Endothelial cell of umbilical vein (primary cell): ENCODE data around the gene NFKBIA. TPM values are rescaled to one million over a fixed set of nuclear protein-coding genes. Genes with fewer than 3 reads are reported as not detected.
A peak's percentile ranks its signal among the peaks of the same experiment; 100 is the strongest.

Experiments used
- BruUV-seq: library from RNA; stranded (reverse); fragments of 400-500 nt; replicated peaks from 2 replicates; lab custom pipeline; 2021; lab: Mats Ljungman, UMichigan
- CTCF ChIA-PET: fragments of 300-600, 350-600 bp; sonication (Branson Sonifier 250); formaldehyde crosslinking; loops from one replicate; lab custom pipeline; 2021; ENCODE audit warnings: antibody characterized with exemption, inconsistent platforms; lab: Charles Lee
- POLR2A ChIA-PET: fragments of 300-600, 350-600 bp; sonication (Branson Sonifier 250); formaldehyde crosslinking; loops from one replicate; lab custom pipeline; 2021; ENCODE audit warnings: antibody characterized with exemption, inconsistent platforms; lab: Charles Lee
- DNase-seq: peaks from one replicate; pipeline ENCODE4 v3.0.0-alpha.2; 2011; ENCODE audit warnings: low read depth, low spot score
- FAIRE-seq: peaks from 2 replicates; lab custom pipeline; 2011; peaks lifted over from hg19 to GRCh38; lab: Jason Lieb, UNC
- H2AFZ ChIP-seq: 2 replicates; pipeline ENCODE4 v1.6.0; 2012; ENCODE audit warnings: low read depth, low read length, control low read depth, inconsistent platforms
- H3K27ac ChIP-seq: 2 replicates; pipeline ENCODE4 v1.5.1; 2011; ENCODE audit warnings: low read depth, mild to moderate bottlenecking, control low read depth, low read length, moderate library complexity; ENCODE audit not compliant: insufficient read depth
- H3K27me3 ChIP-seq, 2 experiments: 2 replicates each; pipeline versions ENCODE4 v1.6.0 to v1.6.1; 2011; ENCODE audit warnings: low read length in 2 of 2, mixed read lengths in 1 of 2; ENCODE audit not compliant: control insufficient read depth in 2 of 2, insufficient read depth in 2 of 2
- H3K36me3 ChIP-seq, 2 experiments: 2 replicates in 1 of 2; 3 replicates in 1 of 2; pipeline ENCODE4 v1.5.1; 2011; ENCODE audit warnings: low read length in 2 of 2, mild to moderate bottlenecking in 1 of 2, moderate library complexity in 1 of 2; ENCODE audit not compliant: control insufficient read depth in 2 of 2, insufficient read depth in 2 of 2; ENCODE audit errors: extremely low read depth in 1 of 2
- H3K4me1 ChIP-seq: 3 replicates; pipeline ENCODE4 v1.5.1; 2011; ENCODE audit warnings: mild to moderate bottlenecking, low read length; ENCODE audit not compliant: control insufficient read depth, insufficient read depth; ENCODE audit errors: extremely low read depth
- H3K4me2 ChIP-seq: 2 replicates; pipeline ENCODE4 v1.6.1; 2011; ENCODE audit warnings: low read length, control low read depth, mixed read lengths; ENCODE audit not compliant: insufficient read depth
- H3K4me3 ChIP-seq, 3 experiments: fragments of 200-600 bp in 1 of 3; sonication (generic), shearing (Covaris generic) in 1 of 3; replicated peaks in 1 of 3; 2 replicates each; pipeline ENCODE4 v1.5.1; 2011 to 2016; ENCODE audit warnings: control low read depth in 3 of 3, low read length in 3 of 3, mild to moderate bottlenecking in 2 of 3, inconsistent platforms in 1 of 3, low read depth in 1 of 3, moderate library complexity in 1 of 3; ENCODE audit not compliant: insufficient read depth in 1 of 3
- H3K79me2 ChIP-seq: 2 replicates; pipeline ENCODE4 v1.6.0; 2012; ENCODE audit warnings: low read length, inconsistent platforms; ENCODE audit not compliant: control insufficient read depth, insufficient read depth
- H3K9ac ChIP-seq: replicated peaks from 2 replicates; pipeline ENCODE3; 2011; ENCODE audit warnings: low read length, control low read depth; ENCODE audit not compliant: insufficient read depth; ENCODE audit errors: extremely low read depth
- H3K9me1 ChIP-seq: replicated peaks from 3 replicates; pipeline ENCODE4 v1.6.0; 2011; ENCODE audit warnings: mild to moderate bottlenecking, low read length; ENCODE audit not compliant: control insufficient read depth, insufficient read depth; ENCODE audit errors: extremely low read depth
- H3K9me3 ChIP-seq: replicated peaks from 2 replicates; pipeline ENCODE4 v1.5.1; 2012; ENCODE audit warnings: low read length, inconsistent platforms; ENCODE audit not compliant: control insufficient read depth, insufficient read depth
- H4K20me1 ChIP-seq: replicated peaks from 2 replicates; pipeline ENCODE3; 2011; ENCODE audit warnings: mild to moderate bottlenecking, low read length; ENCODE audit not compliant: control insufficient read depth, insufficient read depth; ENCODE audit errors: extremely low read depth
- EZH2 ChIP-seq: IDR thresholded peaks from 2 replicates; pipeline ENCODE4 v1.6.1; 2012; ENCODE audit warnings: borderline replicate concordance, low read depth, mild to moderate bottlenecking, moderate library complexity, low read length, inconsistent platforms; ENCODE audit not compliant: severe bottlenecking
- FOS ChIP-seq: IDR thresholded peaks from 2 replicates; pipeline ENCODE4 v1.6.1; 2011; ENCODE audit warnings: mild to moderate bottlenecking, low read length, moderate library complexity, borderline replicate concordance; ENCODE audit not compliant: insufficient read depth
- GATA2 ChIP-seq: IDR thresholded peaks from 2 replicates; pipeline ENCODE4 v1.7.0; 2011; ENCODE audit warnings: low read depth, mild to moderate bottlenecking, moderate library complexity, mixed read lengths, low read length; ENCODE audit not compliant: insufficient read length, insufficient read depth
- JUN ChIP-seq: IDR thresholded peaks from 2 replicates; pipeline ENCODE4 v1.6.1; 2011; ENCODE audit warnings: borderline replicate concordance, low read depth; ENCODE audit not compliant: insufficient read length, insufficient read depth
- MYC ChIP-seq: IDR thresholded peaks from one replicate; pipeline ENCODE4 v1.6.1; 2011; ENCODE audit warnings: mild to moderate bottlenecking, low read depth, low read length
- POLR2A ChIP-seq: IDR thresholded peaks from 2 replicates; pipeline ENCODE4 v1.6.1; 2012; ENCODE audit warnings: low read depth, mild to moderate bottlenecking, control low read depth, low read length
- POLR2AphosphoS5 ChIP-seq: IDR thresholded peaks from 2 replicates; pipeline ENCODE4 v1.6.1; 2012; ENCODE audit warnings: low read depth, mild to moderate bottlenecking, control low read depth, low read length, moderate library complexity; ENCODE audit not compliant: insufficient read depth
- dilution Hi-C: fragments of 300-500 bp; cut with MboI; formaldehyde crosslinking; loops from one replicate; pipeline ENCODE4 v1.15.0; 2019; ENCODE audit warnings: low sequenced_read_pairs; ENCODE audit not compliant: extremely low pct_ligation_motif_present
- intact Hi-C: fragments of 100-400 bp; cut with micrococcal nuclease; formaldehyde crosslinking; loops from one replicate; pipeline ENCODE4 v1.10.0; 2022
- polyA plus RNA-seq, 4 experiments: library from polyadenylated mRNA; depleted of rRNA in 3 of 4; stranded (reverse) in 3 of 4; unstranded in 1 of 4; fragments of >200 nt; gene quantifications; 2 replicates each; pipeline versions ENCODE4 v1.2.1 to v1.2.3, GENCODE V29; 2011 to 2012; ENCODE audit warnings: missing spikeins in 1 of 4
- total RNA-seq: library from RNA; stranded (reverse); gene quantifications from 2 replicates; pipeline ENCODE4 v1.2.3, GENCODE V29; 2021
- TF ChIP-seq, protein P1 (sequence below), 2 donors: IDR thresholded peaks; 1 replicate in 1 of 2; 2 replicates in 1 of 2; pipeline ENCODE4 v1.5.1; 2011; ENCODE audit warnings: low read length in 2 of 2, mild to moderate bottlenecking in 2 of 2, moderate library complexity in 2 of 2, control low read depth in 1 of 2, inconsistent platforms in 1 of 2, low read depth in 1 of 2; ENCODE audit not compliant: insufficient read depth in 1 of 2; ENCODE audit errors: extremely low read depth in 1 of 2
- TF ChIP-seq, protein P2 (sequence below): IDR thresholded peaks from 2 replicates; pipeline ENCODE4 v1.6.1; 2011; ENCODE audit not compliant: insufficient read depth, insufficient read length

The NFKBIA gene
- total and polyA plus RNA-seq, 2 donors (not counting 3 experiments of a cell fraction or from before 2014, with no cell fraction given), result 55.7 to 82.8 TPM

GRCh38 chr14:35366521-35366976 is 38.0 kb downstream of the NFKBIA start:
- no peak overlapping the region for H3K4me3 ChIP-seq
- no peaks in the 10 kb centered on the region for H3K27me3 ChIP-seq
- POLR2A ChIA-PET, result no interaction called here
- no peak for FAIRE-seq
- H3K9ac ChIP-seq, result no peak overlapping the region
- no peak overlapping the region for H2AFZ ChIP-seq
- intact Hi-C loops, result no loop called here
- H3K9me1 ChIP-seq, result no peaks in the 10 kb centered on the region
- TF ChIP-seq GATA2 (no peak), POLR2A (no peak), JUN (no peak), POLR2AphosphoS5 (no peak), MYC (no peak), EZH2 (no peak), FOS (no peak)
- TF ChIP-seq, protein P1, sequence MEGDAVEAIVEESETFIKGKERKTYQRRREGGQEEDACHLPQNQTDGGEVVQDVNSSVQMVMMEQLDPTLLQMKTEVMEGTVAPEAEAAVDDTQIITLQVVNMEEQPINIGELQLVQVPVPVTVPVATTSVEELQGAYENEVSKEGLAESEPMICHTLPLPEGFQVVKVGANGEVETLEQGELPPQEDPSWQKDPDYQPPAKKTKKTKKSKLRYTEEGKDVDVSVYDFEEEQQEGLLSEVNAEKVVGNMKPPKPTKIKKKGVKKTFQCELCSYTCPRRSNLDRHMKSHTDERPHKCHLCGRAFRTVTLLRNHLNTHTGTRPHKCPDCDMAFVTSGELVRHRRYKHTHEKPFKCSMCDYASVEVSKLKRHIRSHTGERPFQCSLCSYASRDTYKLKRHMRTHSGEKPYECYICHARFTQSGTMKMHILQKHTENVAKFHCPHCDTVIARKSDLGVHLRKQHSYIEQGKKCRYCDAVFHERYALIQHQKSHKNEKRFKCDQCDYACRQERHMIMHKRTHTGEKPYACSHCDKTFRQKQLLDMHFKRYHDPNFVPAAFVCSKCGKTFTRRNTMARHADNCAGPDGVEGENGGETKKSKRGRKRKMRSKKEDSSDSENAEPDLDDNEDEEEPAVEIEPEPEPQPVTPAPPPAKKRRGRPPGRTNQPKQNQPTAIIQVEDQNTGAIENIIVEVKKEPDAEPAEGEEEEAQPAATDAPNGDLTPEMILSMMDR (IDR thresholded peaks at IDR 0.05; ENCODE audit: extremely low read depth in 1 of 2, insufficient read depth in 1 of 2, low read depth in 1 of 2, low read length in 2 of 2), result no peak
- TF ChIP-seq, protein P2, sequence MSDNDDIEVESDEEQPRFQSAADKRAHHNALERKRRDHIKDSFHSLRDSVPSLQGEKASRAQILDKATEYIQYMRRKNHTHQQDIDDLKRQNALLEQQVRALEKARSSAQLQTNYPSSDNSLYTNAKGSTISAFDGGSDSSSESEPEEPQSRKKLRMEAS, result no peak
- H3K27ac ChIP-seq, result peak overlapping the region; percentile 31
- dilution Hi-C loops, result no loop called here
- no peak overlapping the region for H3K4me2 ChIP-seq
- H4K20me1 ChIP-seq, result no peaks in the 10 kb centered on the region
- H3K36me3 ChIP-seq, result no peaks in the 10 kb centered on the region
- H3K9me3 ChIP-seq, result no peaks in the 10 kb centered on the region
- BruUV-seq, result no TSS peak
- H3K4me1 ChIP-seq, result peaks cover 27% of the 10 kb centered on the region
- CTCF ChIA-PET, result interaction anchor here (1.2 kb wide), 1 partner anchor 37 kb away, joined by 3 read pairs; no protein-coding TSS in a partner anchor
- DNase-seq, result no peak
- H3K79me2 ChIP-seq, result no peaks in the 10 kb centered on the region
